GM18858 (cell line): ENCODE results near the gene IQGAP1.
"Not testable (repeated sequence)": the region's sequence is repeated elsewhere in the genome, so short reads cannot be mapped to it uniquely, and the experiment has no call there.

Experiments
- ATAC-seq: cut with Tn5 transposase; IDR thresholded peaks from one replicate; pipeline ENCODE4 v1.9.1; 2021; ENCODE audit not compliant: unreplicated experiment

Gene IQGAP1, protein sequence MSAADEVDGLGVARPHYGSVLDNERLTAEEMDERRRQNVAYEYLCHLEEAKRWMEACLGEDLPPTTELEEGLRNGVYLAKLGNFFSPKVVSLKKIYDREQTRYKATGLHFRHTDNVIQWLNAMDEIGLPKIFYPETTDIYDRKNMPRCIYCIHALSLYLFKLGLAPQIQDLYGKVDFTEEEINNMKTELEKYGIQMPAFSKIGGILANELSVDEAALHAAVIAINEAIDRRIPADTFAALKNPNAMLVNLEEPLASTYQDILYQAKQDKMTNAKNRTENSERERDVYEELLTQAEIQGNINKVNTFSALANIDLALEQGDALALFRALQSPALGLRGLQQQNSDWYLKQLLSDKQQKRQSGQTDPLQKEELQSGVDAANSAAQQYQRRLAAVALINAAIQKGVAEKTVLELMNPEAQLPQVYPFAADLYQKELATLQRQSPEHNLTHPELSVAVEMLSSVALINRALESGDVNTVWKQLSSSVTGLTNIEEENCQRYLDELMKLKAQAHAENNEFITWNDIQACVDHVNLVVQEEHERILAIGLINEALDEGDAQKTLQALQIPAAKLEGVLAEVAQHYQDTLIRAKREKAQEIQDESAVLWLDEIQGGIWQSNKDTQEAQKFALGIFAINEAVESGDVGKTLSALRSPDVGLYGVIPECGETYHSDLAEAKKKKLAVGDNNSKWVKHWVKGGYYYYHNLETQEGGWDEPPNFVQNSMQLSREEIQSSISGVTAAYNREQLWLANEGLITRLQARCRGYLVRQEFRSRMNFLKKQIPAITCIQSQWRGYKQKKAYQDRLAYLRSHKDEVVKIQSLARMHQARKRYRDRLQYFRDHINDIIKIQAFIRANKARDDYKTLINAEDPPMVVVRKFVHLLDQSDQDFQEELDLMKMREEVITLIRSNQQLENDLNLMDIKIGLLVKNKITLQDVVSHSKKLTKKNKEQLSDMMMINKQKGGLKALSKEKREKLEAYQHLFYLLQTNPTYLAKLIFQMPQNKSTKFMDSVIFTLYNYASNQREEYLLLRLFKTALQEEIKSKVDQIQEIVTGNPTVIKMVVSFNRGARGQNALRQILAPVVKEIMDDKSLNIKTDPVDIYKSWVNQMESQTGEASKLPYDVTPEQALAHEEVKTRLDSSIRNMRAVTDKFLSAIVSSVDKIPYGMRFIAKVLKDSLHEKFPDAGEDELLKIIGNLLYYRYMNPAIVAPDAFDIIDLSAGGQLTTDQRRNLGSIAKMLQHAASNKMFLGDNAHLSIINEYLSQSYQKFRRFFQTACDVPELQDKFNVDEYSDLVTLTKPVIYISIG (N-terminal part only)

DNA sequence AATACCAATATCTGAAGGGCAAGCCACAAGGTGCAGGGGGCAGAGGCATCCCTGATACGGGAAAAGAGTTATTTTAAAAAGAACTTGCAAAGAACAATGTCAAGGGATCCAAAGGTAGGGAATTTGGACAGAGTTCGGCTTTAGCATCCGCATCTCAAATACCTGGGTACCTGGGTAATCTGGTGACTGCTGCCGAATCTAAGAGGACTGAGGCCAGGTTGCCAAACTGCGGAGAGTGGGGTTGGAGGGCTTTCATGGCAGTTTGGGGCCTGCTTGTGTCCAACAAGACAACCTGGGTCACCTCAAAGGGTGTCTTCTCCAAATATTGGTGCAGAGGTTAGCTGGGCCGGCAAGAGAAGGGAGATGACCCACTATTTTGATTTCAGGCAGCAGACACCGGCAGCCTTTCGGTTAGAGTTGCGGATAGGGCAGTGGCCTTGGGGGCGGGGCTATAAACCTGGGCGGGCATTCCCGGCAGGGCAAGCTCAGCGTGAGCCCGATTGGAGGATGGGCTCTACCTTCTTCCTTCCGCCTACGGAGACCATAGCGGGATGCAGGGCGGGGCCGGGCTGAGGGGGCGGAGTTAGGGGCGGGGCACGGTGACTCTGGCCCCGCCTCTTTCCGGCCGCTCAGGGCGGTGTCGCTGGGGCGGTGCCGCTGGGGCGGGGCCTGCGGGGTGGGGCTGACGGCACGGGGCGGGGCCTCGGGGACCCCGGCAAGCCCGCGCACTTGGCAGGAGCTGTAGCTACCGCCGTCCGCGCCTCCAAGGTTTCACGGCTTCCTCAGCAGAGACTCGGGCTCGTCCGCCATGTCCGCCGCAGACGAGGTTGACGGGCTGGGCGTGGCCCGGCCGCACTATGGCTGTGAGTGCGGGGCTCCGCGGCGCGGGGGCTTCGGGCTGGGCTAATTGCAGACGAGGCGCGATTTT, at the start of gene IQGAP1:
Gene IQGAP1 (plus strand): TSS at position 709 of the 928 bp plus-strand sequence. CDS start 100 bp downstream, at position 809.
- peak; percentile 77 for ATAC-seq

DNA sequence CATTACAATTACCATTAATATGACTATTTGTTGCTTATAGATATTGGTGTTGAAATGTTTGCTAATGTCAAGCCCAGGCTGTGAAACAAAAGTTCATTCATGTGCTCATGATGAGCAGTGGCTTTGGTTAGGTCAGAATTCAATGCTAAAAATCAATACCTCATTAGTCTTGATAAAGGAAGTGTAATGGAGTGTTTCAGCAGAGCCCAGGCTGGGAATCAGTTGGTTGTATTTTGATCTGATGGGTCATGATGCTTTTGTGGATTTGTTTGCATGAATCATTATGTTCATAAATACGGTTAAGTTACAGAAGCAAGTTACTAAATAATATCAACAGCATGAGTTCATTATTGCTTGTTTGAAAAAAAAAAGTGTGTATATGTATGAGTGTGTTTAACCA, 49.5 kb upstream of the IQGAP1 start:
- ATAC-seq = no peak

DNA sequence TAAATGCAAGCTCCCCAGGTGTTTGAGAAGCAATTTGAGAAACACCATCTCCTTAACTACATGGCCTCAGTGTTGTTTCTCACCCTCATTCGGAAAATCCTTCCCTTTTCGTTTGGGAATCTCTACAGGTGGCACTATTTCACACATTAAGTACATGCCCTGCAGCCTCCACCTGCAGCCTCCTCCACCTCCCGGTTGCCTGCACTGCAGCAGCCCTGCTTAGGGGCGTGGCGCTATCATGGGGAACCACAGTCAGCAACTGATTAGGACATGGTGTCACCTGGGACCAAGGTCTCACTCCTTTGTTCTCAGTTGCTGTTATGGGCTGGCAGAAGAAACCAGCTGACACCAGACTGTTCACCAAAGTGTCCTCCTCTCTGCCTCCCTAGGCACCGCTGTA, 47.7 kb upstream of the IQGAP1 start:
- no peak for ATAC-seq

DNA sequence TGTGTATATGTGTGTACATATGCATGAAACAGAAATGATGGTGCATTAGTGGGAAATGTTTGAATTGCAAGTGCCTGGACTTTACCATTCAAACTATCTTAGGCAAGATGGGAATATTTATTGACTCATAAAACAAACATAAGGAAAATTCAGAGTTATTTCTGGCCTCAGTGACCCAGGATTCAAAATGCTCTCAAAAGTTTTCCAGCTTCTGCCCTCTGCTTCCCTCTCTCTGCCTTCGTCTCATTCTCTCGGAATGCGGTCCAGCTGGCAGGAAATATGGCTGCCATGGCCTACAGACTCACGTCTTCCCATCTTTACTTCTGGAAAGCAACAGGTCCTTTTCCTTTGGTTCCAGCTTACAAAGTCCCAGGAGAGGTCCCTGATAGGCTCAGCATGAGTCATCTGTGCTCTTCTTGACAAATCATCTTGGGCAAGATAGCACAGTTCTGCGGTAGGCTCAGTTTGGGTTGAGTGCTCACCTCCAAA, 44.7 kb upstream of the IQGAP1 start:
- no peak for ATAC-seq

DNA sequence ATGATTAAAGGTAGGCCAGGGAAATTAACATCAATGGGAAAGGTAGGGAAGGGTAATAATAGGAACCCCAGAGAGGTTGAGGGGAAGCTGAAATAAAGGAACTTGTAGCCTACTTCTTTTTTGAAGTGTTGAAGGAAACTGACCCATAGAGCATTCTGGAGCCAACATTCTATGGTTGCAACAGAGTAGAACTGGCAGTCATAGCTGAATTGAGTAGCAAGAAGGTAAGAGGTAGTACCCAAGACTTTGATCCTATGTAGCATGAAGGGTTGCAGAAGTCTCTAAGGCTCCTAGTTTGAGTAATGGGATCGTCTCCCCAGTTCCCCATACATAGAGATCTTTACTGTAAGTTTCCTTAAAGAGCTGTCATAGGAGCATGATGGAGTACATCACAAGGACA, 43.4 kb upstream of the IQGAP1 start:
- ATAC-seq = no peak

- no peak for ATAC-seq
Observed at GRCh38 chr15:90345857-90346256, 42.2 kb upstream of the IQGAP1 start.

DNA sequence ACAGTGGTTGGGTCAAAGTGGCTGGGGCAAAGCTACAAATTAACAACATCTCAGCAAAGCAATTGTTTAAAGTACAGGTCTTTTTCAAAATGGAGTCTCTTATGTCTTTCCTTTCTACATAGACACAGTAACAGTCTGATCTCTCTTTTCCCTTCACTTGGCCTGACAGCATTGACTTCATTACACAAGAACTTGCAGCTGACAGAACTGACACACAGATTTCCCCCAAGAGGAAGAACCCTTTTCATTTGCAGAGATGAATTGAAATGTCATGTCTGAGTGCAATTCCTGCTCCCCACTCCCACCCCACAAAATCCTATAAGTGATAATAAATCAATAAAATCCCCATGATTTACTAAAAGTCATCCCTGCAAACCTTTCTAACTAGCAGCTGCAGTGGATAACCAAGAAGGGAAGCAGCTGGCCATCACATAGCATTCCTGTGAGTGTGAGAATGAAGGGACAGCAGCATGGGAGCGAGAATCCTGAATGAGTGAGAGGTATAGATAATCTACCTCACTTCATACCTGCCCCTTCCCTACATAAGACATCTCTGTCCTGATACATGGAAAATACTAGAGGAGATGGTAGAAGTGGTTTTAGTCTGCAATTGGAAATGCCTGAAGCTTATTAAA, 40.5 kb upstream of the IQGAP1 start:
- not testable (repeated sequence) for ATAC-seq

DNA sequence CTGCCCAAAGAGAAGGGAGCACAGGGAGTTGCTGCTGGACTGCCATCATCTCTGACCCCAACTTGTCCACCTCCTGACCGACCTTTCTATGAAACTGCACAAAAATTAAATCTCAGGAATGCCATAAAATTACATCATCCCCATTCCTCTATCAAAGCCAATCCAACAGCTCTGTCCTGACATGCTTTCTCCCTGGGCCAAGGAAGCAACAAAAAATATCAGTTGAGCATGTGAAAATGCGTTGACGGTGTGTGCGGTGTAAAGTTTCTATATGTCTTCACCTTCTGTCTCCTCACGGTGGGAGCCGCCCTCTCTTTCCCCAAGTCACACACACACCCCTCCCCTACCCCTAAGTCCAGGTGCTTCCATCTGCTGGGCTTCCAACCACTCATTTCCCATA, 39.6 kb upstream of the IQGAP1 start:
- ATAC-seq = no peak

- no peak for ATAC-seq
Observed at GRCh38 chr15:90349072-90349471, 39.0 kb upstream of the IQGAP1 start.

GRCh38 chr15:90349821-90350220, 38.2 kb upstream of the IQGAP1 start:
- ATAC-seq = no peak

- ATAC-seq = no peak
Observed at GRCh38 chr15:90351479-90352106, 36.4 kb upstream of the IQGAP1 start.

DNA sequence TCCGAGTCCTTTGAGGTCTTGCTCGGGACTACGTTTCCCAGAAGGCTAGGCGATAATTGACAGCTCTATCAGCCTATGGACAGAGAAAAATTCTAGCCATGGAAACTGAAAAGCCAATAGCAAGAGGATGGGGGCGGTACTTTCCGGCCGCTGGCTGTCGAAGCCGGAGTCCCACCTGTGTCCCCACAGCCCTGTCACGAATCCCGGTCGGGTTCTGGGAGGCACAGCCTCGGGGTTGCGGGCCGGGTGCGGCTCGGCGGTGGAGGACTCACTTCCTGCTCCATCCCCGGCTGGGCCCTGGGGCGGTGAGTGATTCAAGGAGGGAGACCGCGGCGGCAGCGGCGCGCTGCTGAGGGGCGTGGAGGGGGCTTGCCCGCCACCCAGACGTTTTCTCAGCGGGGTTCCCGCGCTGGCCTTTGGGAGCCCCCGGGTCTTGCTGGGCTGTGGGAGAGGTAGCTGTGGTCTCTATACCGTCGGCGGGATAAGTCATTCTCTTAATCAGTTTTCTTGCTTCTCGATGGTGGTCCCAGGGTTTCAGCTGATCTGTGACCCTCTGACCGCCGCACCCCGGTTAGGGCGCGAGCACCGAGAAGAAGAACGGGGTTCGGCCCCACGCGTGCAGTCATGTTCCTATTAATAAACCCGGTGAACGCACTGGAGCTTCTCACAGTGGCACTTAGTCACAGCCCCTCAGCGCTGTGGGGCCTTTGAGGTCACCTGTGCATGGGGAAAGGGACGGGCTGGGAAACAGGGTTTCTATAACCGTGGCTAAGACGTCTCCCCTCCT, 35.7 kb upstream of the IQGAP1 start, which contains the start of gene ZNF774:
Gene ZNF774 (plus strand): TSS at position 178 of the 787 bp plus-strand sequence. CDS start 2,377 bp downstream, outside the sequence.
- ATAC-seq = peak; percentile 99

- no peak for ATAC-seq
Observed at GRCh38 chr15:90354986-90355385, 33.1 kb upstream of the IQGAP1 start.

GRCh38 chr15:90358124-90359033, 29.7 kb upstream of the IQGAP1 start:
- ATAC-seq = no peak

GRCh38 chr15:90360746-90361145, 27.3 kb upstream of the IQGAP1 start:
- ATAC-seq = no peak

GRCh38 chr15:90362936-90363212, 25.2 kb upstream of the IQGAP1 start:
- ATAC-seq = no peak

- ATAC-seq = no peak
Observed at GRCh38 chr15:90364251-90364650, 23.8 kb upstream of the IQGAP1 start.
